ENCODE measurements around the gene CPNE7.

GRCh38 chr16:89633064-89633631, 57.6 kb downstream of the CPNE7 start:
- TF ChIP-seq CTCF (IDR thresholded peaks at IDR 0.05; ENCODE audit: insufficient read depth, low read length) (no peak), POLR2AphosphoS5 (IDR thresholded peaks at IDR 0.05; ENCODE audit: low read depth) (no peak), GABPA (IDR thresholded peaks at IDR 0.05; ENCODE audit: low read depth) (no peak), REST (IDR thresholded peaks at IDR 0.05; ENCODE audit: insufficient replicate concordance, low read depth) (no peak)
